Epithelial cell of esophagus (primary cell): ENCODE measurements around the gene NCK2.
A peak's percentile ranks its signal among the peaks of the same experiment; 100 is the strongest.

Source experiments
- DNase-seq: peaks from one replicate; pipeline ENCODE4 v3.0.0; 2010; ENCODE audit warnings: low read depth
- H3K4me3 ChIP-seq: 2 replicates; pipeline ENCODE4 v1.5.1; 2011; ENCODE audit warnings: mild to moderate bottlenecking, low read length, control low read depth
- CTCF ChIP-seq: IDR thresholded peaks from 2 replicates; pipeline ENCODE4 v1.5.1; 2011; ENCODE audit warnings: low read depth, mild to moderate bottlenecking, low read length, control low read depth, inconsistent platforms; ENCODE audit not compliant: insufficient read depth; ENCODE audit errors: missing control alignments

NCK2 gene

GRCh38 chr2:105936954-105937353, 192.2 kb downstream of the NCK2 start:
- TF ChIP-seq CTCF: no peak

GRCh38 chr2:105937498-105938097, 192.9 kb downstream of the NCK2 start:
- H3K4me3 ChIP-seq: no peak overlapping the region
- DNase-seq: no peak
- no peak for TF ChIP-seq CTCF

More at GRCh38 chr2:105936954-105937353, 192.2 kb downstream of the NCK2 start:
- H3K4me3 ChIP-seq: no peak overlapping the region
- DNase-seq: peak; percentile 50
